GM21528 (cell line): ENCODE data around the gene ISG20.

Experiments
- ATAC-seq: cut with Tn5 transposase; IDR thresholded peaks from one replicate; pipeline ENCODE4 v1.9.1; 2021; ENCODE audit warnings: mild to moderate bottlenecking, moderate library complexity; ENCODE audit not compliant: unreplicated experiment, low FRiP score

The ISG20 gene

GRCh38 chr15:88652456-88653199 lies 13.8 kb downstream of the ISG20 start:
- ATAC-seq = no peak

- no peak for ATAC-seq
These were observed 14.6 kb downstream of the ISG20 start for GRCh38 chr15:88653200-88654064.

- ATAC-seq = no peak
These were observed 15.8 kb downstream of the ISG20 start for GRCh38 chr15:88654430-88655102.

DNA sequence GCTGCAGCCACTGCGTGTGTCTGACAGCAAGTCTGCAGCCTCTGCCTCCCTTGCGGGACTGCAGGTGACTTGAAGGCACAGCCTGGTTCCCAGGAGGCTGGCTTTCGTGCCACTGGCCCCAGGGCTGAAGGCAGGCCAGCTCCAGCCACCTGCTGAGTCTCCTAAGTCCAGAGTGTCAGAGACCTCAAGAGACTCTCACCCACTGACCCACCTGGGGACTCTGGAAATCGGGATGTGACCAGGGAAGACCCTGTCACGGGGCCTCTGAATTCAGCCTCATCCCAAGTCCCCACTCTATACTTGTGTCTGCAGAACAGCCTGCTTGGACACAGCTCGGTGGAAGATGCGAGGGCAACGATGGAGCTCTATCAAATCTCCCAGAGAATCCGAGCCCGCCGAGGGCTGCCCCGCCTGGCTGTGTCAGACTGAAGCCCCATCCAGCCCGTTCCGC lies 16.3 kb downstream of the ISG20 start:
- no peak for ATAC-seq

DNA sequence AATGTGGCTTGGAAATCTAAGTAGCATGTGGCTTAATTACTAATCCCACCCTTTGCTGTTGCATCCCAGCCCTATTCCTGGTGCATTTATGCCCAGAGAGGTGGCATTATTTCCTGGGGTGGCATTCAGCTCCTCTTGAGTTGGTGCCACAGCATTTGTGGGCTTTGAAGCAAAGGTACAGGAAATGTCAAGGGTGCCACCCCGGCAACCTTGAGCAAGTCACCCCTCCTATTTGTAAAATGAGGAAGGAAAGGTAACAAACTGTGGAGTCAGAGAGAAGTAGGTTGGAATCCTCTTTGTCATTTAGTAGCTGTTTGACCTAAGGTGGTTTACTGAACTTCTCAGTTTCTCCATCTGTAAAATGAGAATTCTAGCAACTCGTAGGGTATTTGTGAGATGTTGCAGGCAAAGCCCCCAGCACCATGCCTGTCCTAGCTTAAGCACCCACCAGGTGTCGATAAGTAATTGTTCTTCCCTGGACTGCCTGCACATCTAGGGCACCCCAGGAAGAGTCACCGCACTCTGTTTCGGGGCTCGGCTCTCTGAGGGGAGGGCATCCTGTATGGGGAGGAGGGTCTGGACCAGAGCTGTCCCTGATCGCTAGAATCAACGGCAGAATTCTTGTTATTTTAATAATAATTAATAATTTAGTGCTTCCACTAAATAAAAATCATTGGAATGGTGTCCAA lies 17.1 kb downstream of the ISG20 start:
- ATAC-seq = no peak

- ATAC-seq = peak; percentile 91
These were observed 18.0 kb downstream of the ISG20 start for GRCh38 chr15:88656760-88657221.

- ATAC-seq = peak; percentile 8
These were observed 18.7 kb downstream of the ISG20 start for GRCh38 chr15:88657326-88658069.

GRCh38 chr15:88658070-88658965 lies 19.5 kb downstream of the ISG20 start:
- ATAC-seq = no peak

GRCh38 chr15:88658972-88659931 lies 20.4 kb downstream of the ISG20 start:
- no peak for ATAC-seq

DNA sequence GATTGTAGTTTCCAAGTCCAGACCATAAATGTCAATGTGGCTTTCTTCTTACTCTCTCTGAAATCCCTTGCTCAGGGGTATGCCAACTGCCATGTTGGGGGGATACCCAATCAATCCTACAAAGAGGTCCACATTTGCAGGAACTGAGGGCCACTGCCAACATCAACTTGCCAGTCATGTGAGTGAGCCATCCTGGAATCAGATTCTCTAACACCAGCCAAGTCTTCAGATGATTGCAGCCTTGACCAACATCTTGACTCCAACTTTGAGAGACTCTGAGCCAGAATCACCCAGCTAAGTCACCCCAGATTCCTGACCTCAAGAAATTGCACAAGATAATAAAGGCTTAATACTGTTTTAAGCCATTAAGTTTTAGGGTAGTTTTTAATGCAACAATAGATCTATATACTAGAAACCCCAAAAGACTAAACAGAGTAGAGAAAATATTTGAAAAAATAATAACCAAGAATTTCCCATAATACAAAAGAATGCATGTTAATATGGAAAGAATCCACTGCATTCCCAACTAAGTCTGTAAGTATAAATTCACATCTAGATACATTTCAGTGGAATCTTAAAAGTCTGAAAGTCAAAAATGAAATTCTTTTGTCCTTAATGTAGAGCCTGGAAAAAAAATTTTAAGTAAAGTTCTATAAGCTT lies 22.4 kb downstream of the ISG20 start:
- ATAC-seq = no peak

DNA sequence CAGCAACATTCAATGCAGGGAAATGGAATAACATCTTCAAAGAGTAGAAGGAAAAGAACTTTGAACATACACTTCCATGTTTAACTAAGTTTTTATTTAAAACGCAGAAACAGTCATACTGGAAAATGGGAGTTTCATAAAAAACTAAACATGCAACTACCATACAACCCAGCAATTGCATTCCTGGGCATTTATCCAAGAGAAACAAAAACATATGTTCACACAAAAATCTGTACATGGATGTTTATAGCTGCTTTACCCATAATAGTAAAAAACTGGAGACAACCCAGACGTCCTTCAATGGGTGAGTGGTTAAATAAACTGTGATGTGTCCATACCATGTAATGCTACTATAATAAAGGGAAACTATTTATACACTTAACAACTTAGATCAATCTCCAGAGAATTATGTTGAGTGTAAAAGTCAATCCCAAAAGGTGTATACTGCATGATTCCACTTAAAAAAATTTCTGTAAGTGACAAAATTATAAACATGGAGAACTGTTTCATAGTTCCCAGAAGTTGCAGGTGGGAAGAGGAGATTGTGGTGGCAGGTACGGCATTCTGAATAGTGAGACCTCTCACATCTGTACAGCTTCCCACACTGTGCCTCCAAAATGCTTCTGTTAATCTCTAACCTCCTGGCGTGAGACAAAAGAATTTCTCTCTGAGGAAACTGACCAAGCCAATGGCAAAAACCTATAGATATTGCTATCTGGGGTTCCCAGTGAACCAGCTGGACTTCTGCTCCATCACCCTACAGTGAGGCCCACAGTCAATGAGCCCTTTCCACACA lies 23.1 kb downstream of the ISG20 start:
- no peak for ATAC-seq

GRCh38 chr15:88663141-88663621 lies 24.4 kb downstream of the ISG20 start:
- ATAC-seq = no peak

DNA sequence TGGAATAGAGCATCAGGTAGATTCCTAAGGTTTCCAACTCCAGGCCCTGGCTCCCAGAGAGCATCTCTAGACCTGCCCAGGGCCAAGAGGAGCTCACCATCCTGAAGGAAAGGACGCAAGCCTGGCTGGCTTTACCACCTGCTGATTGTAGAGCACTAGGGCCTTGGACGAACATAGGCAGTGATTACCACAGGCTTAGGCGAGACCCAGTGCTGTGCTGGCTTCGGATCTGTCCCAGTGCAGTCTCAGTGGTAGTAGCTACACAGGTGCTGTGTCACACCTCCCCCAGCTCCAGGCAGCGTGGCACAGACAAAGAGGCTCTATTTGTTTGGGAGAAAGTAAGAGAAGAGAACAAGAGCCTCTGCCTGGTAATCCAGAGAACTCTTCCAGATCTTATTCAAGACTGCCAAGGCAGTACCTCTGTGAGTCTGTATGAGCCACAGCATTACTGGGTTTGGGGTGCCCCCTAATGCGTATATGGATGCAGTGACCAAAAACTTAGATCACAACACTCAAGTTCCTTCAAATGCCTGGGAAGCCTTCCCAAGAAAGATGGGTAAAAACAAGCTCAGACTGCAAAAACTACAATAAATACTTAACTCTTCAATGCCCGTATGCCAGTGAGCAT lies 25.4 kb downstream of the ISG20 start:
- no peak for ATAC-seq

- ATAC-seq = no peak
These were observed 35.8 kb downstream of the ISG20 start for GRCh38 chr15:88674661-88675060.

- no peak for ATAC-seq
These were observed 39.9 kb downstream of the ISG20 start for GRCh38 chr15:88678755-88679154.
